ENCODE data around the gene PDE8A.
"Not testable (repeated sequence)": the region's sequence is repeated elsewhere in the genome, so short reads cannot be mapped to it uniquely, and the experiment has no call there.

Gene PDE8A

GRCh38 chr15:85011160-85011571 lies 29.5 kb downstream of the PDE8A start:
- no peak overlapping the region for H3K4me3 ChIP-seq (ENCODE audit: low read depth, low read length)
- no peak overlapping the region for H3K27ac ChIP-seq (ENCODE audit: extremely low read depth, low read depth, low read length)
- peaks cover 39% of the 10 kb centered on the region for H3K4me1 ChIP-seq (ENCODE audit: control insufficient read depth, insufficient read depth, low read length)
- no peaks in the 10 kb centered on the region for H3K9me3 ChIP-seq (ENCODE audit: control insufficient read depth, insufficient read depth, low read depth, low read length)
- ChIA-PET POLR2A (interaction anchor here (0.5 kb wide), 1 partner anchor 29 kb away, joined by 3 read pairs; no protein-coding TSS in a partner anchor), CTCF (interaction anchor here (0.7 to 1.9 kb wide), 14 partner anchors 11 to 163 kb away, joined by 3 to 10 read pairs (median 4); no protein-coding TSS in a partner anchor)
- H3K36me3 ChIP-seq (ENCODE audit: control insufficient read depth in 2 of 2, insufficient read depth in 1 of 2, low read length in 2 of 2): no peaks in the 10 kb centered on the region
- TF ChIP-seq MZF1 (tag by site-specific recombination; IDR thresholded peaks at IDR 0.05; ENCODE audit: borderline replicate concordance) (no peak), GLI2 (tag by site-specific recombination; IDR thresholded peaks at IDR 0.05; ENCODE audit: borderline replicate concordance, low read depth) (no peak), ZSCAN30 (tag by site-specific recombination; IDR thresholded peaks at IDR 0.05) (no peak), ZNF558 (tag by site-specific recombination; IDR thresholded peaks at IDR 0.05) (no peak), ZNF214 (tag by site-specific recombination; IDR thresholded peaks at IDR 0.05; ENCODE audit: borderline replicate concordance) (no peak), ZXDB (tag by site-specific recombination; IDR thresholded peaks at IDR 0.05) (no peak), ZNF366 (tag by site-specific recombination; conservative IDR thresholded peaks at IDR 0.05) (no peak), ZNF510 (tag by site-specific recombination; IDR thresholded peaks at IDR 0.05; ENCODE audit: insufficient replicate concordance) (no peak), ZNF776 (tag by site-specific recombination; IDR thresholded peaks at IDR 0.05; ENCODE audit: borderline replicate concordance) (no peak), ZBTB11 (tag by site-specific recombination; conservative IDR thresholded peaks at IDR 0.05; ENCODE audit: low read depth) (no peak), ZNF169 (tag by site-specific recombination; IDR thresholded peaks at IDR 0.05) (no peak), ZNF155 (tag by site-specific recombination; IDR thresholded peaks at IDR 0.05) (no peak)

GRCh38 chr15:85011724-85012123 lies 30.1 kb downstream of the PDE8A start:
- CTCF ChIA-PET: interaction anchor here (0.7 to 1.9 kb wide), 5 partner anchors 18 to 71 kb away, joined by 3 to 8 read pairs (median 3); no protein-coding TSS in a partner anchor
- H3K36me3 ChIP-seq (ENCODE audit: control insufficient read depth in 2 of 2, insufficient read depth in 1 of 2, low read length in 2 of 2); H3K4me3 ChIP-seq (ENCODE audit: low read depth, low read length); H3K27ac ChIP-seq (ENCODE audit: extremely low read depth, low read depth, low read length); POLR2A ChIA-PET; H3K9me3 ChIP-seq (ENCODE audit: control insufficient read depth, insufficient read depth, low read depth, low read length): not testable (repeated sequence)
- peaks cover 38% of the 10 kb centered on the region for H3K4me1 ChIP-seq (ENCODE audit: control insufficient read depth, insufficient read depth, low read length)

- TF ChIP-seq ZNF76 (tag by site-specific recombination; IDR thresholded peaks at IDR 0.05; ENCODE audit: borderline replicate concordance, low read depth) (no peak), ZNF701 (tag by site-specific recombination; IDR thresholded peaks at IDR 0.05) (no peak), ZNF433 (tag by site-specific recombination; IDR thresholded peaks at IDR 0.05; ENCODE audit: low read depth) (no peak), ZNF18 (tag by site-specific recombination; IDR thresholded peaks at IDR 0.05) (no peak), EGR2 (tag by site-specific recombination; IDR thresholded peaks at IDR 0.05; ENCODE audit: low read depth) (no peak), ZNF146 (tag by site-specific recombination; IDR thresholded peaks at IDR 0.05) (no peak), ZNF132 (tag by site-specific recombination; IDR thresholded peaks at IDR 0.05; ENCODE audit: borderline replicate concordance) (no peak), ZNF16 (tag by site-specific recombination; IDR thresholded peaks at IDR 0.05; ENCODE audit: low read depth) (no peak), ZNF350 (tag by site-specific recombination; IDR thresholded peaks at IDR 0.05) (no peak), TSHZ1 (tag by site-specific recombination; IDR thresholded peaks at IDR 0.05; ENCODE audit: borderline replicate concordance) (no peak), ZBTB8A (tag by site-specific recombination; IDR thresholded peaks at IDR 0.05) (no peak), ZNF623 (tag by site-specific recombination; IDR thresholded peaks at IDR 0.05) (no peak)
Measured at GRCh38 chr15:85013785-85014184, 32.1 kb downstream of the PDE8A start.

More at GRCh38 chr15:85013785-85014184, 32.1 kb downstream of the PDE8A start:
- ChIA-PET POLR2A (no interaction called here), CTCF (interaction anchor here (1.0 kb wide), 1 partner anchor 30 kb away, joined by 4 read pairs; no protein-coding TSS in a partner anchor)
- no peak overlapping the region for H3K4me3 ChIP-seq (ENCODE audit: low read depth, low read length)
- no peaks in the 10 kb centered on the region for H3K36me3 ChIP-seq (ENCODE audit: control insufficient read depth in 2 of 2, insufficient read depth in 1 of 2, low read length in 2 of 2)
- H3K4me1 ChIP-seq (ENCODE audit: control insufficient read depth, insufficient read depth, low read length): peaks cover 19% of the 10 kb centered on the region
- no peaks in the 10 kb centered on the region for H3K9me3 ChIP-seq (ENCODE audit: control insufficient read depth, insufficient read depth, low read depth, low read length)
- no peak overlapping the region for H3K27ac ChIP-seq (ENCODE audit: extremely low read depth, low read depth, low read length)
